HCT116 (cell line): ENCODE results near the gene LCLAT1. TPM values are rescaled to one million over a fixed set of nuclear protein-coding genes. Genes with fewer than 3 reads are reported as not detected.

Experiments used
- ATAC-seq: fragments of 200-7000 bp; cut with Tn5 transposase; 2 replicates; pipeline ENCODE4 v1.9.1; 2020; ENCODE audit warnings: mild to moderate bottlenecking, moderate library complexity
- BruUV-seq: library from RNA; stranded (reverse); fragments of 400-500 nt; replicated peaks from 2 replicates; lab custom pipeline; 2021; lab: Mats Ljungman, UMichigan
- CTCF ChIA-PET: fragments of 300-600 bp; sonication (Branson Sonifier 250); formaldehyde crosslinking; loops from one replicate; lab custom pipeline; 2021; ENCODE audit warnings: antibody characterized with exemption; lab: Charles Lee
- POLR2A ChIA-PET: fragments of 300-600, 350-600 bp; sonication (Branson Sonifier 250); formaldehyde crosslinking; loops from one replicate; lab custom pipeline; 2021; ENCODE audit warnings: antibody characterized with exemption; lab: Charles Lee
- RAD21 ChIA-PET, 2 experiments: fragments of 300-600 bp; sonication (Branson Sonifier 250); formaldehyde crosslinking; loops; one replicate each; lab custom pipeline; 2023; ENCODE audit warnings: low total read pairs in 2 of 2; ENCODE audit not compliant: uncharacterized antibody in 2 of 2, unreplicated experiment in 2 of 2, low non-redundant PET in 1 of 2; lab: Charles Lee
- DNase-seq: peaks from one replicate; pipeline ENCODE4 v3.0.0-alpha.2; 2010; ENCODE audit warnings: low read depth, low spot score
- H2AFZ ChIP-seq: fragments of 200-600 bp; shearing (Covaris generic), sonication (generic); 2 replicates; pipeline ENCODE4 v1.6.1; 2017; ENCODE audit warnings: low read depth, mixed run types, mixed read lengths, antibody characterized with exemption, low read length; ENCODE audit not compliant: poor library complexity, severe bottlenecking
- H3K27ac ChIP-seq: 2 replicates; pipeline ENCODE4 v1.5.1; 2012; ENCODE audit warnings: low read depth, low read length
- H3K27me3 ChIP-seq: fragments of 200-600 bp; sonication (generic); 2 replicates; pipeline ENCODE4 v1.6.1; 2016; ENCODE audit warnings: mixed run types, low read length, mixed read lengths; ENCODE audit not compliant: insufficient read depth
- H3K36me3 ChIP-seq, 2 experiments: fragments of 200-500 bp in 1 of 2; fragments of 200-600 bp in 1 of 2; sonication (Bioruptor generic) in 1 of 2; sonication (generic) in 1 of 2; 2 replicates each; pipeline versions ENCODE4 v1.5.1 to v1.6.1; 2014 to 2016; ENCODE audit warnings: low read length in 2 of 2, inconsistent platforms in 1 of 2, mixed read lengths in 1 of 2, mixed run types in 1 of 2; ENCODE audit not compliant: insufficient read depth in 2 of 2, control insufficient read depth in 1 of 2
- H3K4me1 ChIP-seq, 2 experiments: fragments of 200-600 bp in 1 of 2; sonication (generic) in 1 of 2; 2 replicates each; pipeline versions ENCODE4 v1.5.1 to v1.6.1; 2012 to 2017; ENCODE audit warnings: low read length in 2 of 2, inconsistent platforms in 1 of 2, mild to moderate bottlenecking in 1 of 2, mixed read lengths in 1 of 2, mixed run types in 1 of 2, moderate library complexity in 1 of 2; ENCODE audit not compliant: insufficient read depth in 2 of 2, control insufficient read depth in 1 of 2
- H3K4me2 ChIP-seq: fragments of 200-600 bp; sonication (generic); 2 replicates; pipeline ENCODE4 v1.6.1; 2017; ENCODE audit warnings: mixed run types, low read length, mixed read lengths
- H3K4me3 ChIP-seq, 2 experiments: fragments of 200-600 bp in 1 of 2; sonication (generic) in 1 of 2; replicated peaks in 1 of 2; 2 replicates each; pipeline ENCODE4 v1.5.1; 2011 to 2016; ENCODE audit warnings: low read length in 2 of 2, control low read depth in 1 of 2, low read depth in 1 of 2, mild to moderate bottlenecking in 1 of 2, mixed read lengths in 1 of 2, mixed run types in 1 of 2
- H3K79me2 ChIP-seq: fragments of 200-600 bp; sonication (generic); 2 replicates; pipeline ENCODE4 v1.6.1; 2017; ENCODE audit warnings: mild to moderate bottlenecking, mixed run types, low read length, moderate library complexity, mixed read lengths; ENCODE audit not compliant: insufficient read depth
- H3K9ac ChIP-seq: fragments of 200-600 bp; sonication (generic); 2 replicates; pipeline ENCODE4 v1.6.1; 2016; ENCODE audit warnings: low read length, mixed read lengths
- H3K9me2 ChIP-seq: fragments of 200-600 bp; sonication (generic), shearing (Covaris generic); 2 replicates; pipeline ENCODE4 v1.6.1; 2017; ENCODE audit warnings: mixed run types, mild to moderate bottlenecking, moderate library complexity; ENCODE audit not compliant: insufficient read depth
- H3K9me3 ChIP-seq, 2 experiments: fragments of 200-500 bp in 1 of 2; fragments of 200-600 bp in 1 of 2; sonication (Bioruptor generic) in 1 of 2; sonication (generic) in 1 of 2; 2 replicates each; pipeline ENCODE4 v1.6.1; 2014 to 2017; ENCODE audit warnings: low read length in 2 of 2, mixed read lengths in 2 of 2, inconsistent platforms in 1 of 2, low read depth in 1 of 2, mild to moderate bottlenecking in 1 of 2, mixed run types in 1 of 2, moderate library complexity in 1 of 2; ENCODE audit not compliant: control insufficient read depth in 1 of 2, insufficient read depth in 1 of 2
- H4K20me1 ChIP-seq: fragments of 200-600 bp; sonication (generic), shearing (Covaris generic); 2 replicates; pipeline ENCODE4 v1.6.1; 2017; ENCODE audit warnings: mixed run types, mild to moderate bottlenecking, moderate library complexity; ENCODE audit not compliant: insufficient read depth
- CTCF ChIP-seq, 3 experiments: fragments of 200-600 bp in 1 of 3; sonication (generic) in 1 of 3; IDR thresholded peaks in 2 of 3; conservative IDR thresholded peaks in 1 of 3; 2 replicates each; pipeline ENCODE4 v1.5.1; 2012 to 2017; ENCODE audit warnings: low read depth in 2 of 3, low read length in 2 of 3, antibody characterized with exemption in 1 of 3, borderline replicate concordance in 1 of 3, control low read depth in 1 of 3, mild to moderate bottlenecking in 1 of 3, mixed read lengths in 1 of 3, mixed run types in 1 of 3, moderate library complexity in 1 of 3; ENCODE audit not compliant: insufficient read depth in 1 of 3
- EZH2 ChIP-seq: fragments of 200-600 bp; sonication (generic); IDR thresholded peaks from 2 replicates; pipeline ENCODE4 v1.6.1; 2017; ENCODE audit warnings: antibody characterized with exemption, mixed run types
- RAD21 ChIP-seq: IDR thresholded peaks from 2 replicates; pipeline ENCODE4 v1.6.1; 2012; ENCODE audit warnings: low read depth, mild to moderate bottlenecking
- REST ChIP-seq: IDR thresholded peaks from 2 replicates; pipeline ENCODE4 v1.6.1; 2012; ENCODE audit warnings: low read depth
- SIN3A ChIP-seq: IDR thresholded peaks from 2 replicates; pipeline ENCODE4 v1.6.1; 2012; ENCODE audit warnings: low read depth
- ZFX ChIP-seq: fragments of 450-650 bp; IDR thresholded peaks from 2 replicates; pipeline ENCODE4 v1.6.1; 2017
- intact Hi-C: fragments of 100-400 bp; cut with micrococcal nuclease; formaldehyde crosslinking; loops from 2 replicates; pipeline ENCODE4 v1.10.0; 2022
- total RNA-seq: library from RNA; stranded (reverse); gene quantifications from one replicate; pipeline ENCODE4 v1.2.1, GENCODE V29; 2021; ENCODE audit not compliant: unreplicated experiment

Gene LCLAT1
- total RNA-seq, 1 experiment from 2014 or later: 36.2 TPM

- Histone ChIP-seq H3K36me3 (no peaks in the 10 kb centered on the region), H3K9ac (no peak overlapping the region), H3K27ac (no peak overlapping the region), H4K20me1 (no peaks in the 10 kb centered on the region), H3K4me2 (no peak overlapping the region), H3K4me1 (no peaks in the 10 kb centered on the region), H3K27me3 (no peaks in the 10 kb centered on the region), H3K79me2 (no peaks in the 10 kb centered on the region), H3K9me2 (no peaks in the 10 kb centered on the region), H2AFZ (no peak overlapping the region), H3K4me3 (no peak overlapping the region), H3K9me3 (no peaks in the 10 kb centered on the region)
- ATAC-seq (no peak), DNase-seq (no peak)
- ChIA-PET CTCF (no interaction called here), RAD21 (no interaction called here), POLR2A (no interaction called here)
- intact Hi-C loops: no loop called here
- BruUV-seq: no TSS peak
- no peak for TF ChIP-seq ZFX
- TF ChIP-seq SIN3A: no peak
- no peak for TF ChIP-seq REST
- TF ChIP-seq EZH2: no peak
- no peak for TF ChIP-seq CTCF (IDR thresholded peaks at IDR 0.05 in 2 of 3, conservative IDR thresholded peaks at IDR 0.05 in 1 of 3; ENCODE audit: borderline replicate concordance in 1 of 3, insufficient read depth in 1 of 3, low read depth in 2 of 3, low read length in 2 of 3)
- no peak for TF ChIP-seq RAD21
These were observed 228.7 kb downstream of the LCLAT1 start for GRCh38 chr2:30675758-30676157.
